TTC549 (cell line): Measurements from ENCODE around the gene ERFE.

Source experiments
- FAIRE-seq: peaks from 2 replicates; lab custom pipeline; 2012; peaks lifted over from hg19 to GRCh38; lab: Jason Lieb, UNC

ERFE gene

DNA sequence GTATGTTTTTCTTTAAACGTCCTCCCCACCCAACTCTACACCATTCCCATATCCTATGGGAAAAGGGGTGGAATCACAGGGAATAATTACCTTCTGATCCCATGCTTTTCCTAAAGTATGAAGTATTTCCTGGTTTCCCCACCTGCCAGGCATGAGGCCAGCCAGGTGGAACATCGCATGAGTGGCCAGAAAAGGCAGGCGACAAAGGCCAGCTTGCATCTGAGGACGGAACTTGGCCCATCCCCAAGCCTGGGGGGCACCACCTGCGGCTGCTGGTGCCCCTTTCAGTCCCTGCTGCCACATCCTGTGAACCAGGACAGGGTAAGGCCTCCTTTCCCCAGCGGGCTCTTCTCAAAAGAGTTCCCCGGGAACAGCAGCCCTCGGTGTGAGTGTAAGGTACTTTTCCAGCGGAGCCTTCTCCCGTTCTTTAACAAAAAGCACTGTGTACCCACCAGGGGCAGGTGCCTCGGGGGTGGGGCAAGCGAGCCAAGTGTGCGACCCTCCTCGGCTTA is 1.2 kb upstream of the ERFE start:
- FAIRE-seq = no peak

- FAIRE-seq = no peak
These were observed 707 bp upstream of the ERFE start for GRCh38 chr2:238158018-238158508.

DNA sequence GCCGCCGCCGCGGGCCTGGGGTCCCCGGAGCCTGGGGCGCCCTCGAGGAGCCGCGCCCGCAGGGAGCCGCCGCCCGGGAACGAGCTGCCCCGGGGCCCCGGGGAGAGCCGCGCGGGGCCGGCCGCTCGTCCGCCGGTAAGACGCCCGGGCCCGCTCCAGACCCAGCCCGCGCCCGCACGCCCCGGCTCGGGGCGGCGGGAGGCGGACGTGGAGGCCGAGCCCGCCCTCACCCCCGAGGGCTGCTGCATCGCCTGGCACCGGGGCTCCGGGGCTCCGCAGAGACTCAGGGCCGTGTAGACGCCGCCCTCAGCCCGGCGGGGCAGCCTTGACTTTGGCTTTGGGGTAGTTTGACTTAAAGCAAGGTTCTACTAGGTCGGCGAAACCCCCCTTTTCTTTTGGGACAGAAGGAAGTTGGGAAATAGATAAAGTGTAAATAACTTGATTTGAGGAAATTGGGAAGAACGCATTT is 335 bp downstream of the ERFE start:
- no peak for FAIRE-seq

GRCh38 chr2:238159661-238160205 is 963 bp downstream of the ERFE start:
- FAIRE-seq = no peak

- no peak for FAIRE-seq
These were observed 1.7 kb downstream of the ERFE start for GRCh38 chr2:238160206-238161129.

GRCh38 chr2:238161291-238162051 is 2.7 kb downstream of the ERFE start:
- FAIRE-seq = no peak

DNA sequence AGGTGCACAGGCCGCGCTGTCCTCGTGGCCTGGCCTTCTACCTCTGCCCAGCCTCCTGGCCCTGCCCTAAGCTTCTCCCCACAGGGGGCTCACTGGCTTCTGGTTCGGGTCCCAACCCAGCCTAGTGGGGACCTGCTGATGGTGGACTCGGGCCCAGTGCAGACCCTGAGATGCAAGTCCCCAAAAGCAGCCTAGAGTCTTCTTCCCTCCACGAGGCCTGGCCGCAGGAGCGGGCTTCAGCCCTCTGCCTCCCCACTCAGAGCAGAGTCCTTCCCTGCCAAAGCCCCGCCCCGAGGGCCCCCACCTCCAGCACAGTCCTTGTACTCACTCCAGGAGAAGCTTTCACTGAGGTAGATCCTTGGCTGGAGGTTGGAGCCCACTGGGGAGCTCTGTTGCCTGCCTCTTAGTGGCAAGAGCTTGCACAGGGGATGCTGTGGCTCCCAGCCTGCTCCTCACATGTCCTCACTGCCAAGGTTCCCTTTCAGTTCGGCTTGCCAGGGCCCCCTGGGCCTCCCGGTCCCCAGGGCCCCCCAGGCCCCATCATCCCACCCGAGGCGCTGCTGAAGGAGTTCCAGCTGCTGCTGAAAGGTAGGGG is 3.6 kb downstream of the ERFE start:
- FAIRE-seq = no peak

DNA sequence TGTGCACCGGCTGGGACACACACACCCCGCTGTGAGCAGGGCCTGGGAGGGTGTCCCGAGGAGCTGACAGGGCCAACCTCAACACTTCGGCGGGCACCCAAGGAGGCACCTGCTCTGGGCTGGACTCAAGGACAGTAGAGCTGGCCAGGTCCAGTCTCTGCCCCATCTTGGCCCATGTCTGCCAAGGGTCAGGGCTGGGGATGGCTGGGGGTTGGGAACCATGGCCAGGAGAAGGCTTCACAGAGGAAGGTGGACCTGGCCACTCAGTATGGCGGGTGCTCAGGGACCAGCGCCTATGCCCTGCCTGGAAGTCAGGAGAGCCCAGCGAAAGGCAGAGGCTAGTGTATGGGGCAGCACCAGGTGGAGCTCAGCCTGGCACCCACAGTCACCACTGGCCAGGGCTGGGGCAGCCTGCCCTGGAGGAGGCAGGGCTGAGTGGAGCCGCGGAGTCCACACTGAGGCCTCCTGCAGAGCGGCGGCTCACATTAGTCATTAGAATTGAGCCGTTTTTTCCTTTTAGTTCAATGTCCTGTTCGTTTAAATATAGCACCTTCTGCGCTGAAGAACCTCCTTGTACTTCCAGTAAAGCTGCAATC is 4.2 kb downstream of the ERFE start:
- FAIRE-seq = no peak

- FAIRE-seq = no peak
These were observed 4.9 kb downstream of the ERFE start for GRCh38 chr2:238163481-238164198.

GRCh38 chr2:238164906-238165287 is 6.1 kb downstream of the ERFE start:
- no peak for FAIRE-seq

DNA sequence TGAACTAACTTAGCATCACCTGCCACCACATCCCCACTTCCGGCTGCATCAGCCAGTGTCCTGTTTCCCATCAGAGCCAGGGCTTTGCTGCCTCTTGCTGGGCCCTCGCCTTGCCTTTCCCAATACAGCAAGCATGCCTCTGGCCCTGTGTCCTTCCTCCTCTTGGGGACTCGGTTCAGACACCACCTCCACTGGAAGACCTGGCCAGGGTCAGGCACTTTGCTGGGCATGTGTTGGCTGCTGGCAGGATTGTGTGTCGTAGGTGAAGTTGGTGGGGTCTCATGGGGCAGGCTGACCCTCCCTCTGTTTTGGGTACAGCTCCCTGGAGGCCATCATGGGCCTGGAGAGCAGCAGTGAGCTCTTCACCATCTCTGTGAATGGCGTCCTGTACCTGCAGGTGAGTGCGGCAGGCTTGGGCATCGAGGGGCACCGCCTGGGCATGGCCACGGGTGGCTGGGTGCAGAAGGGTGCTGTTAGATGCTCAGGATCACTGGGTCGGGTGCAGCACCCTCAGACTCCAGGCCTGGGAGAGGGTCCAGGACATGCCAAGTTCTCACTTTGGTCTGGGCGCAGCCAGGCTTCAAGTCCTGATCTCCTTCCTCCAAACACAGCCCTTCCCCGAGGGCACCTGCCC is 6.6 kb downstream of the ERFE start:
- FAIRE-seq = no peak

DNA sequence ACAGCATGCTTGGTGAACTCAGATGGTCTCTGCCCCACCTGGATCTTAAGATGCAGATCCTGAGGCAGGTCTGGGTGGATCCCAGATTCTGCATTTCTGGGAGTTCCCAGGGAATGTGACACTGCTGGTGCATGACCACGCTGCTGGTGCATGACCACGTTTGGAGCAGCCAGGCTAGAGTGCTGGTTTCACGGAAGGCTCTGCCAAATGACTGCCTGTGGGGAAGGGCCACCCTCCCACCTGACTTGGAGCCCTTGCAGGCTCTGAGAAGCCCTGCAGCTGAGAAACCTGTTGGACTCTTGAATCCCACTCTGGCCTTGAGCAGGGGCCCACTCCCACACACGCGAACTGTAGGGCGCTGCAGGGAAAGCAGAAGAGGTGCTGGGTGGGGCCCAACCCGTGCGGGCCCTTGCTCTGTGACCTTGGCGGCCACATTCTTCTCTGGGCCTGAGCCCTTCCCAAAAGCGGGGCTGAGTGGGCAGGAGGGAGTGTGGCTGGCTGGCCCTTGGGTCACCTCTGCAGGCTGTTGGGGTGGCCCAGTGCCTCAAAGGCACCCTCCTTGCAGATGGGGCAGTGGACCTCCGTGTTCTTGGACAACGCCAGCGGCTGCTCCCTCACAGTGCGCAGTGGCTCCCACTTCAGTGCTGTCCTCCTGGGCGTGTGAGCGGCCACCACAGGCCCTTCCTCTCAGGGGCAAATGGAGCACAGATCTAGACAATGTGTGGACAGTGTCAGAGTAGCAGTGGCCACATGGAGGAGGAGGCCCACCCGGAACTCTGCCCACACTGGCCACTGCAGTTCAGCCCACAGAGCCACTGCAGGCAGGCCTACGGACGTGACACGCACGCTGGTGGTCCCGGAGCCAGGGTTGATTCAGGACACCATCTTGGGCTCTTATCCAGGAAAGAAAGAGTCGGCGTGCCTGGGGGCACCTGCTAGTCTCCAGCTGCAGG is 7.9 kb downstream of the ERFE start:
- no peak for FAIRE-seq

DNA sequence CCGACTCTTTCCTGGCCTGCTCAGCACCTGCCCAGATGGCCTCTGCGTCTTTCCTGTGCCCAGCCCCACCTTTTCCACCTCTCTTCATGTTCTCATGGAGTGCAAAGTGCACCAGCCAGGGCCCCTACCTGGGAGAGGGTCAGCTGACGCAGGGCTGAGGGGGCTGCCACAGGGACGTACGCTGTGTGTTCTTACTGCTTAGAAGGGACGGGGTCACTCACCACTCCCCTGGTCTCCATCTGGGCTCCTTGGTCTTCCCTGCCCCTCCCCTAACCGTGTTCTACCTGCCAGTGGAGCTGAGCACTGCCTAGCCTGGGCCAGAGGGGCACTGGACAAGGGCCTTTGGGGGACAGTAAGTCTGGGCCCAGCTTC is 8.6 kb downstream of the ERFE start:
- FAIRE-seq = no peak

DNA sequence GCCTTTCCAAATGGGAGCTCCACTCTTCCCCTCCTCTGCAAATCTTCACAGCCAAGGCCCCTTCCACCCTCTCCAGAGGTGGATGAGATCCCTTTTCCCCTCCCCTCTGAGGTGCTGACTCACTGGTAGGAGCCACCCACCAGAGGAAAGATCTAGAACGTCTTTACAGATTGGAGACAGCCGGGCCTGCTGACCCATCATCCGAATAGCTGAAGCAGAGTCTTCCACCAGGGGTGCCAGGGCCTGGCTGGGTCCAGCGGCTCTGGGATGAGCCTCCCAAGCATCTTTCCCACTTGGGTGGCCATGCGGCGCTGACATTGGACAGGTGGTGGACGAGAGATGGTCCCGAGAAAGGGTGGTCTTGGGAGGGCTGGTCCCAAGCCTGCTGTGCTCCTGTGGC is 9.0 kb downstream of the ERFE start:
- no peak for FAIRE-seq

GRCh38 chr2:238168196-238169047 is 9.7 kb downstream of the ERFE start:
- FAIRE-seq = no peak

DNA sequence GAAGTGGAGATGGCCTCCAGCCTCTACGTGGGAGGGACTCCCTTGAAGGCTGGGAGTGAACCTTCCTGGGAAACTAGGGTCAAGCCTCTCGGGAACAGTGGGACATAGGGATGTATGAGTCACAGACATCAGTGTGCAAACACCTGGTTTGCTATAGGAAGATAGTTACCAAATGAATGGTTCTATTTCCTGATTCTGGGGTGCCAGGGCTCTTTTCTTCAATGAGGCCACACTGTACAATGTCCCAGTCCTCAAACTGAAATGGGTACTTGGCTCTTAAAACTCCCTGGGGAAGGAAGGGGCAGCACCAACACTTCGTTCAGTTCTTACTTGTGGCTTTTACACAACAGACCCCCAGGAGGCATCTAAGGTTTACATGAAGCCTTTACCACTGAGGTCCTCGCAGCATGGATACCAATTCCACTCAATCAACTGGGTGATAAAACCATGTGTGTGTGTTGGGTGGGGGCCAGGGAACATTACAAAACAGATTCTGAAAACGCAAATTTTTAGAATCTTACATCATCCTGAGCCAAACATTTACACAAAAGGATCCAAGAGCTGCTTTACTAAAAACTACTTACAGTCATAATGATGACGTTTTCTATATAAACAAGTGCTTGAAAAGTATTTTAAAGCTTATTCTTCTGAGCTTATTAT is 10.4 kb downstream of the ERFE start:
- FAIRE-seq = no peak

GRCh38 chr2:238169708-238170251 is 11.0 kb downstream of the ERFE start:
- no peak for FAIRE-seq
